Fibroblast of lung (primary cell): Measurements from ENCODE around the gene MOB4. TPM values are rescaled to one million over a fixed set of nuclear protein-coding genes. Genes with fewer than 3 reads are reported as not detected.

Source experiments
- DNase-seq, 2 donors: peaks; one replicate each; pipeline versions ENCODE4 v3.0.0 to v3.0.0-alpha.2; 2010; ENCODE audit warnings: low read depth in 2 of 2
- H2AFZ ChIP-seq: 2 replicates; pipeline ENCODE4 v1.5.1; 2012; ENCODE audit warnings: low read length, control low read depth, inconsistent platforms
- H3K27ac ChIP-seq: 2 replicates; pipeline ENCODE4 v1.5.1; 2011; ENCODE audit warnings: low read length, control low read depth; ENCODE audit not compliant: insufficient read depth
- H3K27me3 ChIP-seq: 2 replicates; pipeline ENCODE4 v1.5.1; 2011; ENCODE audit warnings: mild to moderate bottlenecking, low read length; ENCODE audit not compliant: control insufficient read depth, insufficient read depth
- H3K36me3 ChIP-seq: 2 replicates; pipeline ENCODE4 v1.5.1; 2011; ENCODE audit warnings: low read length; ENCODE audit not compliant: control insufficient read depth, insufficient read depth
- H3K4me1 ChIP-seq: 2 replicates; pipeline ENCODE4 v1.5.1; 2011; ENCODE audit warnings: low read length; ENCODE audit not compliant: control insufficient read depth, insufficient read depth; ENCODE audit errors: extremely low read depth
- H3K4me2 ChIP-seq: 2 replicates; pipeline ENCODE4 v1.5.1; 2011; ENCODE audit warnings: low read length, control low read depth; ENCODE audit not compliant: insufficient read depth; ENCODE audit errors: extremely low read depth
- H3K4me3 ChIP-seq, 4 experiments: fragments of 200-600 bp in 1 of 4; sonication (generic) in 1 of 4; replicated peaks in 1 of 4; 2 replicates each; pipeline ENCODE4 v1.5.1; 2011 to 2016; ENCODE audit warnings: low read length in 4 of 4, low read depth in 3 of 4, mild to moderate bottlenecking in 3 of 4, control low read depth in 2 of 4, inconsistent platforms in 1 of 4, mixed read lengths in 1 of 4; ENCODE audit not compliant: insufficient read depth in 1 of 4; ENCODE audit errors: control extremely low read depth in 1 of 4
- H3K79me2 ChIP-seq: 2 replicates; pipeline ENCODE4 v1.5.1; 2012; ENCODE audit warnings: mild to moderate bottlenecking, low read length, inconsistent platforms; ENCODE audit not compliant: control insufficient read depth, insufficient read depth
- H3K9ac ChIP-seq: 2 replicates; pipeline ENCODE4 v1.5.1; 2011; ENCODE audit warnings: mild to moderate bottlenecking, low read length, control low read depth; ENCODE audit not compliant: insufficient read depth
- H3K9me3 ChIP-seq: 2 replicates; pipeline ENCODE4 v1.5.1; 2012; ENCODE audit warnings: low read depth, low read length; ENCODE audit not compliant: control insufficient read depth, insufficient read depth
- H4K20me1 ChIP-seq: 2 replicates; pipeline ENCODE4 v1.5.1; 2011; ENCODE audit warnings: low read length; ENCODE audit not compliant: control insufficient read depth, insufficient read depth; ENCODE audit errors: extremely low read depth
- CTCF ChIP-seq, 2 donors: IDR thresholded peaks in 1 of 2; conservative IDR thresholded peaks in 1 of 2; 1 replicate in 1 of 2; 2 replicates in 1 of 2; pipeline ENCODE4 v1.5.1; 2011 to 2012; ENCODE audit warnings: low read length in 2 of 2, control low read depth in 1 of 2, inconsistent platforms in 1 of 2, low read depth in 1 of 2, mild to moderate bottlenecking in 1 of 2
- EZH2 ChIP-seq: IDR thresholded peaks from 2 replicates; pipeline ENCODE4 v1.5.1; 2012; ENCODE audit warnings: low read length, control low read depth, mild to moderate bottlenecking; ENCODE audit errors: missing control alignments
- polyA plus RNA-seq, 2 donors: library from polyadenylated mRNA; depleted of rRNA in 1 of 2; stranded (reverse) in 1 of 2; unstranded in 1 of 2; fragments of >200 nt; gene quantifications; 2 replicates each; pipeline ENCODE4 v1.2.1, GENCODE V29; 2011 to 2012; ENCODE audit warnings: missing spikeins in 1 of 2
- total RNA-seq: library from RNA; depleted of rRNA; stranded (reverse); fragments of >200 nt; gene quantifications from 2 replicates; pipeline ENCODE4 v1.2.1, GENCODE V29; 2014

The MOB4 gene
- total and polyA plus RNA-seq, 2 donors (not counting 1 experiment from before 2014, with no cell fraction given): 26.6 to 70.5 TPM

- TF ChIP-seq CTCF (conservative IDR thresholded peaks at IDR 0.05 in 1 of 2, IDR thresholded peaks at IDR 0.05 in 1 of 2; ENCODE audit: low read depth in 1 of 2, low read length in 2 of 2) (no peak), EZH2 (no peak)
- no peaks in the 10 kb centered on the region for H3K27me3 ChIP-seq
- H4K20me1 ChIP-seq: no peaks in the 10 kb centered on the region
- no peaks in the 10 kb centered on the region for H3K79me2 ChIP-seq
- H3K4me1 ChIP-seq: no peaks in the 10 kb centered on the region
- no peak overlapping the region for H3K9ac ChIP-seq
- H3K4me2 ChIP-seq: no peak overlapping the region
- no peak overlapping the region for H2AFZ ChIP-seq
- H3K9me3 ChIP-seq: no peaks in the 10 kb centered on the region
- H3K4me3 ChIP-seq: no peak overlapping the region
- no peak for DNase-seq
- peaks cover 7% of the 10 kb centered on the region for H3K36me3 ChIP-seq
- H3K27ac ChIP-seq: no peak overlapping the region
Measured at GRCh38 chr2:197487385-197487784, 28.5 kb upstream of the MOB4 start.

- Histone ChIP-seq H3K4me3 (no peak overlapping the region), H3K36me3 (peaks cover 11% of the 10 kb centered on the region), H3K9me3 (no peaks in the 10 kb centered on the region), H3K4me1 (peaks cover 4% of the 10 kb centered on the region), H3K27ac (no peak overlapping the region), H3K79me2 (peaks cover 51% of the 10 kb centered on the region), H3K27me3 (no peaks in the 10 kb centered on the region), H4K20me1 (no peaks in the 10 kb centered on the region), H2AFZ (no peak overlapping the region), H3K4me2 (no peak overlapping the region), H3K9ac (no peak overlapping the region)
- no peak for DNase-seq
- no peak for TF ChIP-seq EZH2
- no peak for TF ChIP-seq CTCF (conservative IDR thresholded peaks at IDR 0.05 in 1 of 2, IDR thresholded peaks at IDR 0.05 in 1 of 2; ENCODE audit: low read depth in 1 of 2, low read length in 2 of 2)
Measured at GRCh38 chr2:197495433-197496134, 20.3 kb upstream of the MOB4 start.

GRCh38 chr2:197496695-197497094, 19.2 kb upstream of the MOB4 start:
- no peak for TF ChIP-seq EZH2
- no peak for TF ChIP-seq CTCF (conservative IDR thresholded peaks at IDR 0.05 in 1 of 2, IDR thresholded peaks at IDR 0.05 in 1 of 2; ENCODE audit: low read depth in 1 of 2, low read length in 2 of 2)
- Histone ChIP-seq H3K4me3 (peak overlapping the region in 1 of 4 experiments; percentile 96), H3K4me2 (peak overlapping the region; percentile 42), H3K4me1 (peaks cover 4% of the 10 kb centered on the region), H2AFZ (no peak overlapping the region), H3K9ac (no peak overlapping the region), H4K20me1 (no peaks in the 10 kb centered on the region), H3K9me3 (no peaks in the 10 kb centered on the region), H3K79me2 (peaks cover 62% of the 10 kb centered on the region), H3K27me3 (no peaks in the 10 kb centered on the region), H3K36me3 (peaks cover 8% of the 10 kb centered on the region), H3K27ac (no peak overlapping the region)
- no peak for DNase-seq
